AG10803 (cell line): ENCODE data around the gene CYSLTR2.

Experiments used
- DNase-seq: peaks from one replicate; pipeline ENCODE4 v3.0.0; 2010; ENCODE audit warnings: low read depth
- H3K4me3 ChIP-seq: 2 replicates; pipeline ENCODE4 v1.5.1; 2011; ENCODE audit warnings: mild to moderate bottlenecking, low read length, control low read depth
- TF ChIP-seq, protein P1 (sequence below): conservative IDR thresholded peaks from 2 replicates; pipeline ENCODE4 v1.5.1; 2011; ENCODE audit warnings: mild to moderate bottlenecking, low read length, control low read depth, inconsistent platforms

CYSLTR2 gene

DNA sequence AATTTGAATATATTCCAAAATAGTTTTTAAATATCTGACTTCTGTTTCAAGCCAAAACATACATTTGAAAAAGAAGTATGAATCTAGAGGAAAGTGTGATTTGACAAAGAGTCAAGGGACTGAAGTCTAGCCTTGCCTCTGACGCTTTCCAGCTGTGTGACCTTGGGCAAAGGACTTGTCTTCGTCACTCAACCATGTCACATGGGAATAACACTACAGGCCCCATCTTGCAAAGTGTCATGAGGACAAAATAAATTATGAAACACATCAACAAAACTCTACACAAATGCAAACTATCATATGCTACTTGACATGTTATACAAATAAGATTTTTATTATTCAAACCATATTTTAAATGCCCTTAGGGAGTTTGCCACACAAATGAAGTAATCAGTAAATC lies 73.0 kb downstream of the CYSLTR2 start:
- no peak overlapping the region for H3K4me3 ChIP-seq
- DNase-seq: no peak
- TF ChIP-seq, protein P1, sequence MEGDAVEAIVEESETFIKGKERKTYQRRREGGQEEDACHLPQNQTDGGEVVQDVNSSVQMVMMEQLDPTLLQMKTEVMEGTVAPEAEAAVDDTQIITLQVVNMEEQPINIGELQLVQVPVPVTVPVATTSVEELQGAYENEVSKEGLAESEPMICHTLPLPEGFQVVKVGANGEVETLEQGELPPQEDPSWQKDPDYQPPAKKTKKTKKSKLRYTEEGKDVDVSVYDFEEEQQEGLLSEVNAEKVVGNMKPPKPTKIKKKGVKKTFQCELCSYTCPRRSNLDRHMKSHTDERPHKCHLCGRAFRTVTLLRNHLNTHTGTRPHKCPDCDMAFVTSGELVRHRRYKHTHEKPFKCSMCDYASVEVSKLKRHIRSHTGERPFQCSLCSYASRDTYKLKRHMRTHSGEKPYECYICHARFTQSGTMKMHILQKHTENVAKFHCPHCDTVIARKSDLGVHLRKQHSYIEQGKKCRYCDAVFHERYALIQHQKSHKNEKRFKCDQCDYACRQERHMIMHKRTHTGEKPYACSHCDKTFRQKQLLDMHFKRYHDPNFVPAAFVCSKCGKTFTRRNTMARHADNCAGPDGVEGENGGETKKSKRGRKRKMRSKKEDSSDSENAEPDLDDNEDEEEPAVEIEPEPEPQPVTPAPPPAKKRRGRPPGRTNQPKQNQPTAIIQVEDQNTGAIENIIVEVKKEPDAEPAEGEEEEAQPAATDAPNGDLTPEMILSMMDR: no peak

DNA sequence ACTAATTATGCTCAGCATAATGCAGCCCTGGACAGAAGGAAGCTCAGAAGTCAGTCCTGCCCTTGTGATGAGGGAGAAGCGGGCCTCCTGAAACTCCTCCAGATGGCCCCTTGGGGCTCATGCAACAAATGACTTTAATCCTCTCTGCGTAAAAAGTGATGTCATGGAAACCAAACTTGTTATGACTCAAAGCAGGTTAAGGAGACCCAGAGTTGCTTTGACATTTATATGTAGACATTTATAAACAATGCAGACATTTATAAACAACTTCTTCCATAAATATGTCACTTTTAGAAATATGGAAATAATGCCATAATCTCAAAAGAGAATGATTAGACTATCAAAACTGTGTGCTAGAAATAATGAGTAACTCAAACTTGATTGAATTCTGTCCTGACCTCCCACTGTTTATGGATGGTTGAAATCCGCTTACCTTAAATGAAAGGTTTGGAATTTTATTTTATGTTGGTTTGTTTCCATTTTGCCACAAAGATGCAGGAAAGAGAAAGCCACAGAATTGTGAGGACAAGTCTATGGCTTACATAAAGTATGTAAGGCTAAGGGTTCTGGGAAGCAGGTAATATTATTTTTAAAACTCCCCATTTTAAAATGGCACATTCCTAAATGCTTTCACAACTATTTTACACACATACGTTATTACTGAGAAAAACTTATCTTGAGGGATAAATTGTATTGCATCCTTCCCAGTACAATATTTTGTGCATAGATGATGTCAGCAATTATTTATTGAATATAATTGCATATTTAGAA lies 73.7 kb downstream of the CYSLTR2 start:
- TF ChIP-seq, protein P1: no peak
- H3K4me3 ChIP-seq: no peak overlapping the region
- DNase-seq: no peak

DNA sequence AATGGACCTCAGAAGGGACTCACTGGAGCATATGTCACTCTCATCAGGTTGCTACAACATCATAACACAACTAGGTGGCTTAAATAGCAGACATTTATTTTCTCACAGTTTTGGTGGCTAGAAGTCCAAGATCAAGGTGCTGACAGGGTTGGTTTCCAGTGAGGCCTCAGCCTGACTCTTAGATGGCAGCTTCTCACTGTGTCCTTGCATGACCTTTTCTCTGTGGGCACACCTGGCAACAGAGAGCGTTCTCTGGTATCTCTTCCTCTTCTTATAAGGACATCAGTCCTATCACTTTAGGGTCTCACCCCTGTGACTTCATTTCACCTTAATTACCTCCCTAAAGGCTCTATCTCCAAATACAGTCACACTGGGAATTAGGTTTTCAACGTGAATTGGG lies 74.5 kb downstream of the CYSLTR2 start:
- no peak overlapping the region for H3K4me3 ChIP-seq
- DNase-seq: no peak
- TF ChIP-seq, protein P1: no peak

DNA sequence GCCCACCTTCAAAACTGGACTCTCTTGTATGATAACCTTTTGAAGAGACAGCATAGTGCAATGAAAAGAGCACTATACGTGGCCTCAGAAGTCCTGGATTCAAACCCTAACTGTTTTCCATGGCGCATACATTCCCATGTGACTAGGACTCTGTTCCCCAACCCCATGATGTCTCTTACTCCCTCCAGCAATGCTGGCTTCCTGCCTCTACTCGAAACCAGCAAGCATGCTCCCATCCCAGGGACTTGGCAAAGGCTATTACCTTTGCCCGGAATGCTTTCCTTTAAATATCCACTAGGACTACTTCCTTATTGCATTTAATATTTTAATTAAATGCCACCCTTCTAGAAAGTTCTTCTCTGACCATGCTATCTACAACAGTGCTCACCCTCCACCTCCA lies 75.1 kb downstream of the CYSLTR2 start:
- no peak for DNase-seq
- no peak overlapping the region for H3K4me3 ChIP-seq
- TF ChIP-seq, protein P1: no peak

DNA sequence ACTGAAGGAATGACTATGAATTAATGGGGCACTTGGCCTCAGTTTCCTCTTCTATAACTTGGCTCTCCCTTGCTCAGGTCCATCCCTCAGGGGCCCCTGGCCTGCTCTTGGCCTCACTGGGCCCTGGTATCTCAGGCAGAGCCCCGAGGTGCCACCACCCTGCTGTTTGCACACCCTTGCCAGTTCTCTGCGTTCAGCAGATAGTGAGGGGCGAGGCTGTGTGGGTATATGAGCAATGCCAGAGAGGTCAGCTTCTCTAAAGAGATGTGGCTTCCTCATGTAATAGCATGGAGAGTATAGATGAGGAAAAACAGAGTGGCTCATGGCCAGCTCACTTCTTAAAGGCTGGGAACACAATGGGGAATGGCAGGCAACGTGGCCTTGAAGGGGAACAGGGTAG lies 76.1 kb downstream of the CYSLTR2 start:
- DNase-seq: no peak
- TF ChIP-seq, protein P1: no peak
- no peak overlapping the region for H3K4me3 ChIP-seq

DNA sequence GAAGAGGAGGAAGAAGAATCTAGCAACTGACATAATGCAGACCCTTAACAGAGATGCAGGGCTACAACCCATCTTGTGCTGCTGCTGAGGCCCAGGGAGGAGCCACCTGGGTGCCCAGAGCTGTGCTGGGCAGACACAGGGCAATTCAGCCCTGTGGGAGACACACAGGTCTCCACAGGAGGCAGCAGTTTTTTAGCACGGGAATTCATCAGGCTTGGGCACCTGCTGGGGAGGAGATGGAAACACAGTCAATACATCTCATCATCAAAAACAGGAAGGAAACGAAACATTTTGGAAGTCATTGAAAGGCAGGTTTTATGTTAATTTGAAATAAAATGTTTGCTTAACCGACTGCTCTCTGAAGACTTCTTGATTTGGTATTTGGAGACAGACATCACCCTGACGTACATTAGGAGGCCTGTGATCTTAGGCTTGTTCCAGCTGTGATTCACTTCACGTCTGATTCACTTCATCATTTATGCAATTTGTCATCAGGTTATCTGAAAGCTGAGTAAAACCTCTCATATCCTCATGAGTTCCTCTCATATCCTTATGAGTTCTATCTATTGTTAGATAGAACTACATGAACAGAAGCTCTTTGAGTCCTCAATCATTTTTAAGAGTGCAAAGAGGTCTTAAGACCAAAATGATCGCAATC lies 77.4 kb downstream of the CYSLTR2 start:
- no peak overlapping the region for H3K4me3 ChIP-seq
- peak; percentile 11 for DNase-seq
- TF ChIP-seq, protein P1: no peak
